ENCODE results near the gene ZFHX3. TPM values are rescaled to one million over a fixed set of nuclear protein-coding genes. Genes with fewer than 3 reads are reported as not detected.

ZFHX3 gene
- total RNA-seq, 1 donor from 2014 or later, result 48.5 TPM

DNA sequence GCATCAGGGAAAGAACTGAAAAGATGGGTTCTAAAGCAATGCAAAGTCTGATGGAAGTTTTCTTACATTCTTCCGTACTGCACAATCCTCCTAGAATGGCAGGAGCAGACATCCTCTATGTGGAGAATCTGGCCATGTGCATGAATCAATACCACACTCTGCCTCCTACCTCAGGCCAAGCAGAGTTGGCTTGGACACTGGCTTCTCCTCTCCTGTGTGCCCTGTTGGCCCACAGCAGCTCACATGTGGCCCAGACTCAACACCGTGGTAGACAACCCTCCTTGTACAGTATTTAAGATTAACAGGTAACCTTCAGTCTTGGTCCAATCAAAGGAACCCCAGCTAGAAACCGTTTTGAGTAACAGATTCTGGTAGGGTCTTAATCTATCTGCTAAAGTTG lies 101.9 kb downstream of the ZFHX3 start:
- TF ChIP-seq, protein P1, sequence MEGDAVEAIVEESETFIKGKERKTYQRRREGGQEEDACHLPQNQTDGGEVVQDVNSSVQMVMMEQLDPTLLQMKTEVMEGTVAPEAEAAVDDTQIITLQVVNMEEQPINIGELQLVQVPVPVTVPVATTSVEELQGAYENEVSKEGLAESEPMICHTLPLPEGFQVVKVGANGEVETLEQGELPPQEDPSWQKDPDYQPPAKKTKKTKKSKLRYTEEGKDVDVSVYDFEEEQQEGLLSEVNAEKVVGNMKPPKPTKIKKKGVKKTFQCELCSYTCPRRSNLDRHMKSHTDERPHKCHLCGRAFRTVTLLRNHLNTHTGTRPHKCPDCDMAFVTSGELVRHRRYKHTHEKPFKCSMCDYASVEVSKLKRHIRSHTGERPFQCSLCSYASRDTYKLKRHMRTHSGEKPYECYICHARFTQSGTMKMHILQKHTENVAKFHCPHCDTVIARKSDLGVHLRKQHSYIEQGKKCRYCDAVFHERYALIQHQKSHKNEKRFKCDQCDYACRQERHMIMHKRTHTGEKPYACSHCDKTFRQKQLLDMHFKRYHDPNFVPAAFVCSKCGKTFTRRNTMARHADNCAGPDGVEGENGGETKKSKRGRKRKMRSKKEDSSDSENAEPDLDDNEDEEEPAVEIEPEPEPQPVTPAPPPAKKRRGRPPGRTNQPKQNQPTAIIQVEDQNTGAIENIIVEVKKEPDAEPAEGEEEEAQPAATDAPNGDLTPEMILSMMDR (conservative IDR thresholded peaks at IDR 0.05), result no peak
- Mint-ChIP-seq H3K36me3 (peaks cover 36% of the 10 kb centered on the region), H3K9me3 (no peaks in the 10 kb centered on the region), H3K4me1 (ENCODE audit: unreplicated experiment) (peaks cover 56% of the 10 kb centered on the region), H3K4me3 (peak overlapping the region; percentile 54), H3K27ac (peak overlapping the region; percentile 66), H3K27me3 (no peaks in the 10 kb centered on the region)
- DNase-seq (ENCODE audit: extremely low spot score, unreplicated experiment), result no peak

DNA sequence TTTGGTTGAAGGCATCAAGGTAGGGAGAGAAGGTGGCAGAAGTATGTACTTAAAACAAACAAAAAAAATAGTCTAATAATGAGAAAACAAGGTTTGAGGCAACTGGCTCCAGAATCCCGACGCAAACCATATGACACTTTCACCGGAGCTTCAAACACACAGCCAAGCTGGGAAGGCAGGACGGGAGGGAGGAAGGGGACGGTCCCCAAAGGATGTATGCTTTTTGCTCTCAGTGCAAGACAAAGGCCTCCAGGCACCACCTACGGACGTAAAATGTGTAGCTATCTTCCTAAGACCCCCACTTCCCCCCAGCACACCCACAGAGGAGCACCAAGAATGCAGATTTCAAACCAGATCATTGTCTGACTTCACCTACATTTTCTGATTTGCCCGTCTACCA lies 102.3 kb downstream of the ZFHX3 start:
- TF ChIP-seq, protein P1 (conservative IDR thresholded peaks at IDR 0.05), result no peak
- Mint-ChIP-seq H3K27me3 (no peaks in the 10 kb centered on the region), H3K9me3 (no peaks in the 10 kb centered on the region), H3K4me3 (peak overlapping the region; percentile 25), H3K4me1 (ENCODE audit: unreplicated experiment) (peaks cover 56% of the 10 kb centered on the region), H3K36me3 (peaks cover 34% of the 10 kb centered on the region), H3K27ac (peak overlapping the region; percentile 66)
- DNase-seq (ENCODE audit: extremely low spot score, unreplicated experiment), result no peak

DNA sequence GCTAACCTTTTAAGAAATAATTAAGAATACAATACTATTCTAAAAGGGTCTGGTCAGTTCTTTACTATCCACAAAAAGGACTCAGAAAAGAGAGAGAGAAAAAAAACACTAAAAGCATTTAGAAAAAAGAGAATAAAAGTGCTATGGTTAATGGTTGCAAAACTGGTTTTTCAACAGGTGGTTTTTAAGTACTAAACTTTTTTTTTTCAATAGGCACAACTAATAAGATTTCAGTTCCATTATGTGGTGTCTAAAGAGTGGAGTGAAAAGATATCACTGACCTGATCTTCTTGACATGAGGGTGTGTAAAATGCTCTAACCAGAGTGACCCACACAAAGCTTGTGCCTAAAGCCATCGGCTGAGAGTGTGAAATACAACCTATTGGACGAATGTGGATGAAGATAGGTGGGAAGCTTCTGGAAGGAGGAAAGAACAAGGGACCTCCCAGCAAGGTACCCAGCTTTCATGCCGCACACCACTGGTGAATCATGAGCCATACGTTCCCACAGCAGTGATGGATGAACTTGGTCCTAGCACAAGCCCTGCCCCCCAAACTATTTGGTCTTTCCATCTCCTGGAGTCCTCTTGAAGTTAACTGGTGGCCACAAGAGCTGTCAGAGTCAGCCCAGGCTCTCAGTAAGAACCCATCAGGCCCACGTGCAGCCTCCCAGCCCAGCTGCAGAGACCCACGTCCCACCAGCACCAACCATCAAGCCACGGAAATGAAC lies 103.0 kb downstream of the ZFHX3 start:
- Mint-ChIP-seq H3K36me3 (peaks cover 27% of the 10 kb centered on the region), H3K27me3 (no peaks in the 10 kb centered on the region), H3K9me3 (no peaks in the 10 kb centered on the region), H3K27ac (peak overlapping the region; percentile 74), H3K4me1 (ENCODE audit: unreplicated experiment) (peaks cover 56% of the 10 kb centered on the region), H3K4me3 (peak overlapping the region; percentile 73)
- no peak for DNase-seq (ENCODE audit: extremely low spot score, unreplicated experiment)
- TF ChIP-seq, protein P1 (conservative IDR thresholded peaks at IDR 0.05), result no peak

DNA sequence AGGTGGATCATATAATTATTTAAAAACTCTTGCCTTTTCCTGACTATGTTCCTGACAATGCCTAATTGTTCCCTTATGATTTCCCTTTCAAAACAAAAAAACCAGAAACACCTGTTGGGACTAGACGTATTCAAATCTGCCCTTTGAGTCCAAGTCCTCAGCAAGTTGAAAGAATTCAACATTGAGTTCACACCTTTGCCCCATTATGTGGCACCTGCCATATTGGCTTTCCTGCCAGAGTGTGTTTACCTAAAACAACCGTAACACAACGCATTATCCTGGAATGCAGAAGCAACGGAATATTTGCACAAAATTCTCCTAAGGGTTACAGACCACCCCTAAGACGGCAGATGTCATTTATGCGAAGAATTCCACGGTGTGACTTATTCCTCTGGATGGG lies 105.9 kb downstream of the ZFHX3 start:
- Mint-ChIP-seq H3K27ac (no peak overlapping the region), H3K9me3 (no peaks in the 10 kb centered on the region), H3K27me3 (no peaks in the 10 kb centered on the region), H3K4me1 (ENCODE audit: unreplicated experiment) (peaks cover 56% of the 10 kb centered on the region), H3K36me3 (peaks cover 20% of the 10 kb centered on the region), H3K4me3 (no peak overlapping the region)
- DNase-seq (ENCODE audit: extremely low spot score, unreplicated experiment), result no peak
- TF ChIP-seq, protein P1 (conservative IDR thresholded peaks at IDR 0.05), result no peak

DNA sequence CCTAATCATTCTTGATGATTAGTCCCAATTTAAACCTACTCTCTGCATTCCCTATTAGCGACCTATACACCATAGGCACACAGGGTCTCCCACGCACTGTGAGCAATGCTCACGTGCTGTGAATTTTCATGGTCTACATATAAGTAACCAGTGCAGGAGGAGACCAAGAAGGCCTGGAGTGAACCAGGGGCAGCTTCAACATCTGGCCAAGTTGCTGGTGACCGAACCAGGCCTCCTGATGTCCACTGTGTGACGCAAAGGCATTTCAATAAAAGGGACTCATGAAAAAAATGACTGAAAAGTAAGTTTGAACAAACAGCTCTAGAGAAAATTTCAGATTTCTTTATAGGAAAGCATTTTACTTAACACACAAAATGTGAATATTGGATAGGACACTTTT lies 107.0 kb downstream of the ZFHX3 start:
- H3K27me3 Mint-ChIP-seq, result no peaks in the 10 kb centered on the region
- peaks cover 56% of the 10 kb centered on the region for H3K4me1 Mint-ChIP-seq (ENCODE audit: unreplicated experiment)
- peaks cover 25% of the 10 kb centered on the region for H3K36me3 Mint-ChIP-seq
- no peak overlapping the region for H3K27ac Mint-ChIP-seq
- no peak overlapping the region for H3K4me3 Mint-ChIP-seq
- TF ChIP-seq, protein P1 (conservative IDR thresholded peaks at IDR 0.05), result no peak
- DNase-seq (ENCODE audit: extremely low spot score, unreplicated experiment), result no peak
- no peaks in the 10 kb centered on the region for H3K9me3 Mint-ChIP-seq

All from type B pancreatic cell (in vitro differentiated cells).